MM.1S (cell line): ENCODE data around the gene DCTN4.

Source experiments
- EZH2 ChIP-seq: fragments of 300-600 bp; sonication (generic); optimal IDR thresholded peaks from 2 replicates; pipeline ENCODE3; 2017; ENCODE audit warnings: low read depth, mild to moderate bottlenecking, antibody characterized with exemption, low read length, mixed read lengths
- EZH2phosphoT487 ChIP-seq: fragments of 300-600 bp; sonication (generic); IDR thresholded peaks from 2 replicates; pipeline ENCODE4 v1.6.1; 2018; ENCODE audit warnings: antibody characterized with exemption, low read length
- TF ChIP-seq, protein P1 (sequence below): fragments of 300-600 bp; sonication (generic); IDR thresholded peaks from 2 replicates; pipeline ENCODE4 v1.5.1; 2016; ENCODE audit warnings: antibody characterized with exemption, low read length, mixed read lengths

DNA sequence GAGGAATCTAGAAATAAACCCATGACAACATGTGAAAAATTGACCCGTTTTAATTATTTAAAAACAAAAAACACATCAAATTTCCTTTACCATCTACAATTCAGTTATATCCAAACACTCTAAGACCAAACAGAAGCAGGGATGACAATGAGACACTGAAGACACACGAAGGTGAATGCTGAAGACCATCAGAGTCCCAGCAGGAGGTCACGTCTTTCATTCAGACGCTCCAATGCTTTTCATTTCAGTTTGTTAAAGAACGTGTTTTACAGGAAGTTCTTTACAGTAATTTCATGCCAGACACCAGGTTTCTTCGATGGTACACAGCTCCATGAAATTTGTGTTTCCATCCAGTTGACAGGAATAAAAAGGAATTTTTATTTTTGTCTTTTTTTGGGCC, 68.1 kb downstream of the DCTN4 start:
- TF ChIP-seq, protein P1, sequence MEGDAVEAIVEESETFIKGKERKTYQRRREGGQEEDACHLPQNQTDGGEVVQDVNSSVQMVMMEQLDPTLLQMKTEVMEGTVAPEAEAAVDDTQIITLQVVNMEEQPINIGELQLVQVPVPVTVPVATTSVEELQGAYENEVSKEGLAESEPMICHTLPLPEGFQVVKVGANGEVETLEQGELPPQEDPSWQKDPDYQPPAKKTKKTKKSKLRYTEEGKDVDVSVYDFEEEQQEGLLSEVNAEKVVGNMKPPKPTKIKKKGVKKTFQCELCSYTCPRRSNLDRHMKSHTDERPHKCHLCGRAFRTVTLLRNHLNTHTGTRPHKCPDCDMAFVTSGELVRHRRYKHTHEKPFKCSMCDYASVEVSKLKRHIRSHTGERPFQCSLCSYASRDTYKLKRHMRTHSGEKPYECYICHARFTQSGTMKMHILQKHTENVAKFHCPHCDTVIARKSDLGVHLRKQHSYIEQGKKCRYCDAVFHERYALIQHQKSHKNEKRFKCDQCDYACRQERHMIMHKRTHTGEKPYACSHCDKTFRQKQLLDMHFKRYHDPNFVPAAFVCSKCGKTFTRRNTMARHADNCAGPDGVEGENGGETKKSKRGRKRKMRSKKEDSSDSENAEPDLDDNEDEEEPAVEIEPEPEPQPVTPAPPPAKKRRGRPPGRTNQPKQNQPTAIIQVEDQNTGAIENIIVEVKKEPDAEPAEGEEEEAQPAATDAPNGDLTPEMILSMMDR: no peak
- TF ChIP-seq EZH2: no peak
- TF ChIP-seq EZH2phosphoT487: no peak
